HEK293T (cell line): ENCODE data around the gene MIB2.

Experiments
- BHLHE40 ChIP-seq: fragments of 450-650 bp; IDR thresholded peaks from 2 replicates; pipeline ENCODE4 v1.6.1; 2016; ENCODE audit warnings: mild to moderate bottlenecking, moderate library complexity, borderline replicate concordance
- CTBP1 ChIP-seq: fragments of 450-650 bp; IDR thresholded peaks from 2 replicates; pipeline ENCODE4 v1.6.1; 2016; ENCODE audit warnings: borderline replicate concordance
- ELF4 ChIP-seq: fragments of 450-650 bp; IDR thresholded peaks from 2 replicates; pipeline ENCODE4 v1.6.1; 2017; ENCODE audit warnings: antibody characterized with exemption
- FOXA1 ChIP-seq: fragments of 450-650 bp; IDR thresholded peaks from 2 replicates; pipeline ENCODE4 v1.6.1; 2016; ENCODE audit warnings: mild to moderate bottlenecking
- FOXK2 ChIP-seq: fragments of 450-650 bp; IDR thresholded peaks from 2 replicates; pipeline ENCODE4 v1.6.1; 2016; ENCODE audit warnings: mild to moderate bottlenecking
- FOXM1 ChIP-seq: fragments of 450-650 bp; IDR thresholded peaks from 2 replicates; pipeline ENCODE4 v1.6.1; 2017; ENCODE audit warnings: mild to moderate bottlenecking, borderline replicate concordance
- HDGF ChIP-seq: fragments of 450-650 bp; IDR thresholded peaks from 2 replicates; pipeline ENCODE4 v1.6.1; 2017; ENCODE audit warnings: antibody characterized with exemption, borderline replicate concordance
- L3MBTL2 ChIP-seq: fragments of 450-650 bp; conservative IDR thresholded peaks from 2 replicates; pipeline ENCODE4 v1.6.1; 2016; ENCODE audit warnings: mild to moderate bottlenecking
- NFRKB ChIP-seq: fragments of 450-650 bp; IDR thresholded peaks from 2 replicates; pipeline ENCODE4 v1.6.1; 2016; ENCODE audit warnings: mild to moderate bottlenecking, moderate library complexity
- PKNOX1 ChIP-seq: fragments of 450-650 bp; IDR thresholded peaks from 2 replicates; pipeline ENCODE4 v1.6.1; 2016
- SP1 ChIP-seq: fragments of 450-650 bp; IDR thresholded peaks from 2 replicates; pipeline ENCODE4 v1.6.1; 2017
- SUZ12 ChIP-seq: fragments of 450-650 bp; IDR thresholded peaks from 2 replicates; pipeline ENCODE4 v1.6.1; 2016; ENCODE audit warnings: mild to moderate bottlenecking
- TARDBP ChIP-seq: fragments of 450-650 bp; IDR thresholded peaks from 2 replicates; pipeline ENCODE4 v1.6.1; 2016
- ZNF384 ChIP-seq: fragments of 450-650 bp; IDR thresholded peaks from 2 replicates; pipeline ENCODE4 v1.6.1; 2016

- no peak for TF ChIP-seq ZNF384
- TF ChIP-seq SP1, result no peak
- TF ChIP-seq CTBP1, result no peak
- TF ChIP-seq HDGF, result no peak
- no peak for TF ChIP-seq NFRKB
- TF ChIP-seq PKNOX1, result no peak
- no peak for TF ChIP-seq SUZ12
- TF ChIP-seq FOXK2, result no peak
- no peak for TF ChIP-seq FOXM1
- TF ChIP-seq TARDBP, result no peak
- TF ChIP-seq ELF4, result no peak
- no peak for TF ChIP-seq BHLHE40
- TF ChIP-seq FOXA1, result no peak
- TF ChIP-seq L3MBTL2, result no peak
Observed at GRCh38 chr1:1669468-1670440, 54.5 kb downstream of the MIB2 start.
